K562 (cell line): ENCODE data around the gene CRKL.

Experiments
- ATF7 ChIP-seq: fragments of 450-650 bp; IDR thresholded peaks from 2 replicates; pipeline ENCODE4 v1.7.1; 2014; ENCODE audit warnings: mild to moderate bottlenecking, moderate library complexity
- BACH1 ChIP-seq: fragments of 200-800 bp; sonication (Bioruptor generic); IDR thresholded peaks from 2 replicates; pipeline ENCODE4 v1.6.1; 2016; ENCODE audit warnings: missing genetic modification characterization, missing compliant biosample characterization
- EZH2 ChIP-seq: IDR thresholded peaks from 2 replicates; pipeline ENCODE4 v1.6.1; 2012; ENCODE audit warnings: low read depth, mild to moderate bottlenecking, inconsistent platforms, low read length, borderline replicate concordance
- JUN ChIP-seq, 2 experiments: sonication (generic) in 1 of 2; formaldehyde crosslinking in 1 of 2; IDR thresholded peaks; 2 replicates each; pipeline versions ENCODE4 v1.6.1 to v1.8.0; 2012 to 2022; ENCODE audit warnings: borderline replicate concordance in 2 of 2, mild to moderate bottlenecking in 2 of 2, improper control_type of control experiment in 1 of 2, low read depth in 1 of 2, low read length in 1 of 2, missing genetic modification reagents in 1 of 2
- PCBP2 ChIP-seq: fragments of 200-400 bp; formaldehyde crosslinking; IDR thresholded peaks from 2 replicates; pipeline ENCODE4 v1.6.1; 2018; ENCODE audit warnings: low read length, low read depth, mild to moderate bottlenecking, moderate library complexity; ENCODE audit not compliant: poor library complexity, severe bottlenecking
- PHB ChIP-seq: fragments of 250-450 bp; sonication (Bioruptor Pico); IDR thresholded peaks from 2 replicates; pipeline ENCODE4 v1.5.0; 2021
- RFX1 ChIP-seq: fragments of 450-650 bp; IDR thresholded peaks from 2 replicates; pipeline ENCODE4 v1.6.1; 2016; ENCODE audit warnings: mild to moderate bottlenecking, moderate library complexity
- ZNF780A ChIP-seq: fragments of 250-450 bp; sonication (Bioruptor Pico); IDR thresholded peaks from 2 replicates; pipeline ENCODE4 v1.5.0; 2021; ENCODE audit warnings: mild to moderate bottlenecking
- TF ChIP-seq, protein P1 (sequence below): fragments of 250-450 bp; sonication (Bioruptor Pico); IDR thresholded peaks from 2 replicates; pipeline ENCODE4 v1.5.0; 2021
- TF ChIP-seq, protein P2 (sequence below), 3 experiments: IDR thresholded peaks in 2 of 3; conservative IDR thresholded peaks in 1 of 3; 2 replicates each; pipeline ENCODE4 v1.5.1; 2011 to 2012; ENCODE audit warnings: low read length in 3 of 3, mild to moderate bottlenecking in 3 of 3, control low read depth in 2 of 3, improper control_type of control experiment in 1 of 3, inconsistent platforms in 1 of 3, low read depth in 1 of 3, mixed read lengths in 1 of 3, moderate library complexity in 1 of 3; ENCODE audit not compliant: insufficient read depth in 2 of 3

DNA sequence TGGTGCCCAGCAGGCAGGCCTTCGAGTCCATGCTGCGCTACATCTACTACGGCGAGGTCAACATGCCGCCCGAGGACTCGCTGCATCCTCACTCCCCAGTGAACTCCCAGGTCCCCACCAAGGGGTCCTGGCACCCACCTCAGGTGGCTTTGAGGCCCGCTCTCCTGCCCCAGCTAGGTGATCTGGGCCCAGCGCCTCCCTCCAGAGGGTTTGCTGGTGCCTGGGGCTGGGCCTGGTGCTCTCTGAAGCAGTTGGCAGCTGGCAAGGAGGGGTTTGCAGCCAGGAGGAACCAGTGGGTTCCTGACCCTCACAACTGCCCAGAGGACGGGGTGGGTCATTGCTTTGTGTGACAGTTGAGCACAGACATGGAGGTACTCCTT is 78.8 kb downstream of the CRKL start:
- no peak for TF ChIP-seq JUN (IDR thresholded peaks at IDR 0.05; ENCODE audit: borderline replicate concordance, low read depth, low read length)
- no peak for TF ChIP-seq JUN (CRISPR knock-in tag; IDR thresholded peaks at IDR 0.05; ENCODE audit: borderline replicate concordance)
- TF ChIP-seq, protein P1, sequence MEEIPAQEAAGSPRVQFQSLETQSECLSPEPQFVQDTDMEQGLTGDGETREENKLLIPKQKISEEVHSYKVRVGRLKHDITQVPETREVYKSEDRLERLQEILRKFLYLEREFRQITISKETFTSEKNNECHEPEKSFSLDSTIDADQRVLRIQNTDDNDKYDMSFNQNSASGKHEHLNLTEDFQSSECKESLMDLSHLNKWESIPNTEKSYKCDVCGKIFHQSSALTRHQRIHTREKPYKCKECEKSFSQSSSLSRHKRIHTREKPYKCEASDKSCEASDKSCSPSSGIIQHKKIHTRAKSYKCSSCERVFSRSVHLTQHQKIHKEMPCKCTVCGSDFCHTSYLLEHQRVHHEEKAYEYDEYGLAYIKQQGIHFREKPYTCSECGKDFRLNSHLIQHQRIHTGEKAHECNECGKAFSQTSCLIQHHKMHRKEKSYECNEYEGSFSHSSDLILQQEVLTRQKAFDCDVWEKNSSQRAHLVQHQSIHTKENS = no peak
- TF ChIP-seq PCBP2 = no peak
- TF ChIP-seq, protein P2, sequence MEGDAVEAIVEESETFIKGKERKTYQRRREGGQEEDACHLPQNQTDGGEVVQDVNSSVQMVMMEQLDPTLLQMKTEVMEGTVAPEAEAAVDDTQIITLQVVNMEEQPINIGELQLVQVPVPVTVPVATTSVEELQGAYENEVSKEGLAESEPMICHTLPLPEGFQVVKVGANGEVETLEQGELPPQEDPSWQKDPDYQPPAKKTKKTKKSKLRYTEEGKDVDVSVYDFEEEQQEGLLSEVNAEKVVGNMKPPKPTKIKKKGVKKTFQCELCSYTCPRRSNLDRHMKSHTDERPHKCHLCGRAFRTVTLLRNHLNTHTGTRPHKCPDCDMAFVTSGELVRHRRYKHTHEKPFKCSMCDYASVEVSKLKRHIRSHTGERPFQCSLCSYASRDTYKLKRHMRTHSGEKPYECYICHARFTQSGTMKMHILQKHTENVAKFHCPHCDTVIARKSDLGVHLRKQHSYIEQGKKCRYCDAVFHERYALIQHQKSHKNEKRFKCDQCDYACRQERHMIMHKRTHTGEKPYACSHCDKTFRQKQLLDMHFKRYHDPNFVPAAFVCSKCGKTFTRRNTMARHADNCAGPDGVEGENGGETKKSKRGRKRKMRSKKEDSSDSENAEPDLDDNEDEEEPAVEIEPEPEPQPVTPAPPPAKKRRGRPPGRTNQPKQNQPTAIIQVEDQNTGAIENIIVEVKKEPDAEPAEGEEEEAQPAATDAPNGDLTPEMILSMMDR (IDR thresholded peaks at IDR 0.05 in 2 of 3, conservative IDR thresholded peaks at IDR 0.05 in 1 of 3; ENCODE audit: insufficient read depth in 2 of 3, low read depth in 1 of 3, low read length in 3 of 3) = no peak
- no peak for TF ChIP-seq BACH1 (tag)
- no peak for TF ChIP-seq ATF7
- TF ChIP-seq PHB (CRISPR knock-in tag) = no peak
- TF ChIP-seq RFX1 = no peak
- TF ChIP-seq EZH2 = no peak
- TF ChIP-seq ZNF780A (CRISPR knock-in tag) = no peak
